Measurements from ENCODE around the gene FRMD1.

FRMD1 gene

DNA sequence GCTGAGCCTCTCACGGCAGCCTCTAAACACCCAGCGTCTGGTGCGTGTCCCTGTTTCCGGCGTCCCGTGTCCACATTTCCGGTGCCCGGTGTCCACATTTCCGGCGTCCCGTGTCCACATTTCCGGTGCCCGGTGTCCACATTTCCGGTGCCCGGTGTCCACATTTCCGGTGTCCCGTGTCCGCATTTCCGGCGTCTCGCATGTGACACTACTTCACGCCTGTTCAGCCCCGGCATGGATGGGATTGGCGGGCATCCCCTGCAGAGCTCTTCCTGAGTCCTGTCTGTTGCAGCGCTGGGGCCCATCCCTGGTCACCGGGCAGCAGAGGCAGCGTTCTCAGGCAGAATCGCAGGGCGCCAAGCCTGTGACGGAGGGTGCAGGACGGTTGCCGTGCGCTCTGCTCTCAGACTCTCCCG is 3.2 kb downstream of the FRMD1 start:
- DNase-seq = no peak

DNA sequence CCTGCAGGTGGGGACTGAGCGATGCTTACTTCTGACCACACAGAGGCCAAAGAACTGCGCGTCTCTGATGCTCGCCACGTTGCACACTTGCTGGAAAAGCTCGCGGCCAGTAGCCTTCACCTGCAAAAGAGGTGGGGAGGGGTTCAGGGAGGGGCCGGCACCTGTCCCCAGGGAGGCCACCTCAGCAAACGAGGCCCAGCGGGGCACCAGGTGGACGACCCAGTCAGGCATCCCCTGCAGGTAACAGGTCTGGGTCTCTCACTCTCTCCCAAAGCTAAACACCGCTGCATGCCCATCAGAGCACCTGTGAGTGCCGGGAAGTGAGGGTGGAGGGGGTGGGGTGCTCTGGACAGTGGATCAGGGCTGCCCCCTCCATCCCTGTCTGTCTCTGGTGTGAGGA is 3.8 kb downstream of the FRMD1 start:
- no peak for DNase-seq

DNA sequence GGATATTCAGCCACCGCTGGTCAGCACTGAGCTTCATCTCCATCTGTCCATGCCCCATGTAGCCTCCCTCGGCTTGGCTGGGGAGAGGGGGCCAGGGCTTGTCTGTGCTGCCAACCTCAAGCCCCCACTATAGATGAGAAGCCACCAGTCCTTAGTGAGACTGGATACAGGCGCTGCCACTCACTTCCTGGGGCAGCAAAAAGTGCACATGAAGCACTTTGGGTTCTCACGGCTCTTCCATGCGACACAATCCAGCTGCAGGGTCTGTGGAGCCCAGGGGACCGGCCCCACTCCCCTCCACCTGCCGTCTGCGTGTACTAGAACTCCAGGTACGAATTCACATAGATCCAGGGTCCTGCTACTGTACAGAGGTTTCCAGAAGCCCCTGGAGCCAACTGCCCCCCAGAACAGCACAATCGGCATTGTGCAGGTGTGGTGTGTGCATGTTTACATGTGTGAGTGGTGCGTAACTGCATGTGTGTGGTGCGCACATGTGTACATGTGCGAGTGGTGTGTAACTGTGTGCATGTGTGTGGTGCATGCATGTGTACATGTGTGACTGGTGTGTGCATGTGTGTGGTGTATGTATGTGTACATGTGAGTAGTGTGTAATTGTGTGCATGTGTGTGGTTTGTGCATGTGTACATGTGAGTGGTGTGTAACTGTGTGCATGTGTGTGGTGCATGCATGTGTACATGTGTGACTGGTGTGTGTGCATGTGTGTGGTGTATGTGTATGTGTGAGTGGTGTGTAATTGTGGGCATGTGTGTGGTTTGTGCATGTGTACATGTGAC is 4.9 kb downstream of the FRMD1 start:
- no peak for DNase-seq

DNA sequence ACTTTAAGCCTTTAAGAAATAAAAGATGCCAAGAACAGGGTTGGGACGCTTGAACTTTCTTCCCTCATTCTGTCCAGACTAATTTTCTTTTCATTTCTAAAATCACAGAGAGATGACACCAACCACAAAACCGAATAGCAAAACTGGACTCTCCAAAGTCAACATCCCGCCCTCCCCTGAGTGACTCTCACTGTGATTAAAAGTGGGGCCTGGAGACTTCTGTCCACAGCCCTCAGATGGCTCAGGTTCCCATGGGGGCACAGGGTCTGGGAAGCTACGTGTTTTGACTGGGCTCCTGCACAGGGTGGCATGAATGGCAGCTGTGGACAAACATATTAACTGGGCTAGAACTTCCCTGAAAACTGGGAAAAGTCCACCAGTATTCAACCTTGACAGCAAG is 6.3 kb downstream of the FRMD1 start:
- no peak for DNase-seq

DNA sequence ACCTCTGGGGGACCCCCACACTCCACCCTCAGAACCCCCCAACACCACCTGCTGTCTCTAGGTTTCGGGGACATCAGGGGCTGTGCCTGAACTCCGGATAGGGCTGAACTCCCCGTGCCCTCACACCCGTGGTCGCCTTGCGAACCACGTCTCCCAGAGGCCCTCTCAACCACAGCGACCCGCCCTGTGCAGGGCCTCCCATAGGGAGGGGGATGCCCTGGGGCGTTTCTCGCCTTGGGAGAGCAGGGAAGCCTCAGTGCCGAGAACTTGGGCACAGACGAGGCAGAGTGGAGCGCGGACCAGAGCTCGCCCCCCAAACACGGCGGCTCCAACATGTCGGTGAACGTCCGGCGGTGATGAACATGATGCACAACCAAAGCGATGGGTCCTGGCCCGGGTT is 6.8 kb downstream of the FRMD1 start:
- DNase-seq = no peak

DNA sequence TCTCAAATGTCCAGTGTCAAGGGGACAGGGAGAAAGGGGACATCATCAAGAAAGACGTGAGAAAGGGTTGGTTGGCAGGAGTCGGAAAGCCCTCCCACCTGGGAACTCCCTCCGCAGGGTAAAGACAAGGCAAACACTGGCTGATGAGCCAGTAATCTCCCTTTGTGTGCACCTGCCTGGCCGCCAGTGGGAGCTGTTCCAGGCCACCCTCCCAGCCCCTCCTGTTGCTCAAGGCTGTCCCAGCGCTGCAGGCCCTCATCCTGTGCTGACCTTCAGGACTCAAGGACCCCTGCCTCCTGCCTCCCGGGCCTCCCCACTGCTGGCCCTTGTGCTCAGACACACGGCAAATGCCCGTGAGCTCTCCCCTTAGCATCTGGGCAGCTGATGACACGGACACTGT is 7.4 kb downstream of the FRMD1 start:
- DNase-seq = no peak

DNA sequence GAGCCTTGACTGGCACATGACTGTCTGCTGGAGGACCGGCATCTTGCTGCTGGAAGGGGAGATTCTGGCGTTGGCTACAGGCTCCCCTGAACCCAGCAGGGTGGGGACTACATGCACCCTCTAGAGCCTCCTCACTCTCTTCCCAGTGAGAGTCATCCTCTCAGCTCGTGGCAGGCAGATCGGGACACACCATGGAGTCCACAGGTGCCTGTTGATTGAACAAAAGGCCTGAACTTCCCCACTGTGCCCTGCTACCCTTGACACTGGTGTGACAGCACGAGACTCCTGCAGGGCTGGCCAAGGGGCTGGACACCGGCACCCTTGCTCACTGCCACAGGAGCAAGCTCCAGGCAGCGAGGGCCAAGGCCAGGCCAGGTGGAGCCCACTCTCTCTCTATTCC is 8.2 kb downstream of the FRMD1 start:
- DNase-seq = no peak

DNA sequence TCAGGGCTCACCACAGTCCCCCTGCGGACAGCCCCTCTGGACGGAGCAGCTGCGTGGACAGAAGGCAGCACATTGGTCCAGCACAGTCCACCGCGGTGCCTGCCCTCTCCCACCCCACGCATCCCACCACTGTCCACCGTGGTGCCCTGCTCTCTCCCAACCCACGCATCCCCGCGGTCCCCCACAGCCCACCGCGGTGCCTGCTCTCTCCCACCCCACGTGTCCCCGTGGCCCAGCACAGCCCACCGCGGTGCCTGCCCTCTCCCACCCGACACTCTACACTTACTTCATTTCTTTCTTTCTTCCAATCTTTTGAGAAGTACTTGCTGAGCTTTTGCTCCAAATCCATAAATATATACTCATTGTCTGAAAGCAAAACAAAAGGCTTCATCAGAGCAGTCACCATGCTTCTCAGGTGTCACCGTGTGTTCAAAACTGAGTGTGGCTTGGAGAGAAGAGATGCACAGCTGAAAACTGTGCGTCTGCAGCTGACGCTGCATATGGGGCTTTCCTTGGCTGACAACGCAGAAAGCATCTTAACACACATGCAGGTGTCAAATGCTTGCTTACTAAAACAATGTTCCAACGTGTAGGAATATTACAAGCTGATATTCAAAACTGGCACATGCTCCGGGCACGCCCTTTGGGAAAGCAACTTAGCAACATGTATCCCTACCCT is 11.8 kb downstream of the FRMD1 start:
- DNase-seq = no peak

DNA sequence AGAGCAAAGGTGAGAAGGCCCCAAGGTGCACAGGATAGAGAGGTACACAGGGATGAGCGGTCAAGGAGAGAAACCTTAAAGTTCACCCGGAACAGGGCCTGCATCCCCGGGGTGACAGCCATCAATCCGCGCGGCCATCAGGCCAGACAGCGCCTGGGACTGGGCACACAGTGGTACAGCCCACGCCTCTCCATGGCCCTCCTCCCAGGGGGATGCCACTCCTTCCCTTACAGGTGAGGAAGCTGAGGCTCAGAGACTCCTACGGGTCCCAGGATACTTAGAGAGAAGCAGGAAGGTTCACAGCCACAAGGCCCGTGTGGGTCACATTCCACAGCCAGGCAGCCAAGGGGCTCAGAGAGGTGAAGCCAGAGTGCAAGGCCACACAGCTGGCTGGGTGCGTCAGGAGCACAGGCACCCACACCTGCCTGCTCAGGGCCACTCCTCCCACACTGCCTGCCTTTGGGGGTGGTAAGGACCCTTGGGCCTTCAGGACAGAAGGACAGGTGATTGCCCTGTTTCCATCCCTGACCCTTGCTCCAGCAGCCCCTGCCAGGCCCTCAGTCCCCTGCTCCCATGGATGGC is 14.7 kb downstream of the FRMD1 start:
- no peak for DNase-seq

DNA sequence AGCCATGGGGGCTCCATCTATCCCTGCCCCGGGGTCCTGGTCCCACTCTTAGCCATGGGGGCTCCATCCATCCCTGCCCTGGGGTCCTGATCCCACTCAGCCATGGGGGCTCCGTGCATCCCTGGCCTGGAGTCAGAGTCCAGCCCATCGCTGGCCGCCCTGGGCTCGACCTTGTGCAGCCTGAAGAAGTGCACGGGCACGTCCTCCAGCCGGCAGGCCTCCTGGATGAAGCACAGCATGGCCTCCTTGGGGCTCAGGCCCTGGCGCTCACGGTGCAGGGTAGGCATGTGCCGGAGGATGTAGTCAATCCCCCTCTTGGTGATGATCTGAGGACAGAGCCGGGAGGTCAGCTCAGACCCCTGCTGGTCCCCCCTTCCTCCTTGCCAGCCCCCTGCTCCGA is 15.6 kb downstream of the FRMD1 start:
- no peak for DNase-seq

DNA sequence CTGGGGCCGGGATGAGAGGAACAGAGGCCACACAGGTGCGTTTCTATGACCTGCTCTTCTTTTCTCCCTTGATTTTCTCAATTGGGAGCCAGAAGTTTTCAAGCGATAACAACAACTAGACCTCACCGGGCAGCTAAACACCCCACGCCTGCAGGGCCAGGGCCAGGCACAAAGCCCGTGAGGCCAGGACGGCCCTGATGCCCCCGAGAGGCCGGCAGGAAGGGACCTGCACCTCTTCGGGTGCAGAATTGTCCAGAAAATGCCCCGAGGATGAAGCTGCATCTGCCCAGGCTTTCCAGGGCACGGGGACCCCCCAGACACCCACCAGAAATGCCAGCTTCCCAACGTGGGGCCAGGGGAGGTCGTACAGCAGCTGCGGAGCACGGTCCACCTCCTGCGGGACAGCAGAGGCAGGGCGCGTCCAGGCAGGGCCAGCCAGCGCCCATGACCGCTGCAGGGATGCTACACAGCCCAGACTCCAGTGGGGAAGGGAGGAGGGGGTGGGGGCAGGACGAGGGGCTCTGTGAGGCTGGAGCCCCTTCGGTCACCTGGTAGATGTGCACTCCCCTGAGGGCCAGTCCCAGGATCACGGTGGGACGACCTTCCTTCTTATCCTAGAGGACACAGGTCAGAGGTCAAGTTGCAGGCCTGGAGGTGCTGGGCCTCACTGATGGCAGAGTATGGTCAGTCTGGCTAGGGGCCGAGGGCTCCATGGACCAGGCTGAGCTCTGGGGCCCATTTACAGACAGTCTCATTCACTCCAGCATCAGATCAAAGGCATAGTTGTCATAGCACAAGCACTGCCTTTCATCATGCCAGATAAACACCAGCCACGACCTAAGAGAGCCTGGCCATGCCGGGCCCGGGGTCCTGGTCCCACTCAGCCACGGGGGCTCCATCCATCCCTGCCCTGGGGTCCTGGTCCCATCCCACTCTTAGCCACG is 16.4 kb downstream of the FRMD1 start:
- DNase-seq = no peak

DNA sequence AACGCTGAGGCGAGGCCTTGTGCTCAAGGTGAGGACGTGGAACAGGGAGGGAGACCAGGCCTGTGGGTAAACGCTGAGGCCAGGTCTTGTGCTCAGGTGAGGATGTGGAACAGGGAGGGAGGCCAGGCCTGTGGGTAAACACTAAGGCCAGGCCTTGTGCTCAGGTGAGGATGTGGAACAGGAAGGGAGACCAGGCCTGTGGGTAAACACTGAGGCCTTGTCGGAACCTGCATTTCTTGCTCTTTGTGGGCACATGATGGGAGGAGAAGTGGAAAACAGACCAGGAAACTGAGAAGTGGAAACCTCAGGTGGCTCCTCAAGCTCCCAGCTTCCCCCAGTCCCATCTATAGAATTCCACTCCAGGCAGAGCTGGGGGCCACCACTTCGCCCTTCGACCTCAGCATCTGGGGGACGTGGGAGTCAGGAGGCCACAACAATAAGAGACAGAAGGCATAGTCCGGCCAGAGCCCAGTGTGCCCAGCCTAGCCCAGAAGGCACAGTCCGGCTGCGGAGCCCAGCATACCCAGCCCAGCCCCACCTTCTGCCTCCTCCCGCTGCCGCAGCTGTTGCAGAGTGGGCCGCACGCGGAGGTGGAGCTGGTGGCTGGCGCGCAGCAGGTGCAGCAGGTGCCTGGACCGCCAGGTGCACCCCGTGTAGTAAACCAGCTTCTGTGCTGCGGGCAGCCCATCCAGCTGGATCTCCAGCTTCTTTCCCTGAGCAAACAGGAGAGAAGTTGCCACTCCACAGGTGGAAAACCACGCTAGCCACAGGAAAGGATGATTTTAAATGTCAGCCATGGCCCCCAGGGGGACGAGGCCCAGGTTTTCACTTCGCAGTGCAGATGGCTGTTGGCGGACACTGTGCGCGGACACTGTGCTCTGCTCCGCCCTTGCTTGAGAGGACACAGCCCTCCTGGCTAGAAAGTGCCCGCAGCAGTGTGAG is 17.5 kb downstream of the FRMD1 start:
- DNase-seq = no peak

DNA sequence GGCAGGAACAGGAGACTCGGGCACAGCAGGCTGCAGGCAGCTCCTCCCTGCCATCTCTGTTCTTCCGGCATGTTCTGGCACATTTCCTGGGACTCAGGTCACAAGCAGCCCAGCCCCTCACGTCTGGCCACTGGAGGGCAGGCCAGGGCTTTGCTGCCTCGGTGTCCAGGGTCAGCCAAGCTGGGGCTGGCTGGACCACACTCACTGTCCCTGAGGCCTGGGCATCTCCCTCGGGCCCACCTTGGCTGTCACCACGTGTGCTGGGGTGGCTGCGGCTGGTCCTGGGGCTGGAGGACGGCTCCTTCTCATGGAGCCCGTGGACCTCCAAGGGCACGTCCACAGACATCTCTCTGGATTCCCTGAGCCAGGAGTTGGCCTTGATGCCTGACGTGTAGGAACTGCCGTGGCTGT is 18.5 kb downstream of the FRMD1 start:
- DNase-seq = no peak

DNA sequence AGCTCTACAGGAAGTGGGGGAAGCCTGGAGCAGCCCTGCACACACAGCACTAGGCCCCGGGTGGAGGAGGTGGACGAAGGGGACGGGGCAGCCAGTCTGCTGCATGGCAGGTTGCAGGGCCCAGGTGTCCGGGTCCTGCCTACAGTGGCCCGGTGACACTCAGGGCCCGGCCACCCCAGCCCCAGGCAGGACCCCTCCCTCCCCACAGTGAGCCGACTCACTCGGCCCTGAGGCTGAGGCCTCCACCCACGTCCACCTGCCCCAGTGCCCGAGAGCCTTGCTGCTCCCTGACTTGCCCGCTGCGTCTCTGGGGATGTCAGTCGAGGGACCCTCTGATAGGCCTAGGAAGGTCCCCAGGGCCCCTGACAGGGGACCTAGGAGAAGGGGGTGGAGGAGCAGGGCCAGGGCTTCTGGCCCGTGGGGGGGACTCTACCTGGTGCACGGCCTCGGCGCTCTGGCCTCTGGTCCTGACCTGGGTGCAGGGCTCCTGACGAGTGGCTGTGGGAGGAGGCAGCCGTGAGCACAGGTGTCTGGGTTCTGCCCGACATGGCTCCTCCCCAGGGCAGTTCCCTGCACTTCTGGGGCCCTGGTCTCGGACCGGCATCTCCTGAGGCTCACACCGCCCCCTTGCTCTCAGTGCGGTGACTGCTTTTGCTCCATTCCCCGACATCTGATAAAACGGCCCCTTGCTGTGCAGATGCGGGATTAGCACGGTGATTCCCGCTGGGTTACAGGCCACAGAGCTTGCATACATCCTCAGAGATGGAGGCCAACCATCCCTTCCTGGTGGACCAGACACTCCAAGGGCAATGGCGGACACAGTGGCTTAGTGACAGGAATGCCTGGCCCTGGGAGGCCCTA is 20.1 kb downstream of the FRMD1 start:
- DNase-seq = no peak

DNA sequence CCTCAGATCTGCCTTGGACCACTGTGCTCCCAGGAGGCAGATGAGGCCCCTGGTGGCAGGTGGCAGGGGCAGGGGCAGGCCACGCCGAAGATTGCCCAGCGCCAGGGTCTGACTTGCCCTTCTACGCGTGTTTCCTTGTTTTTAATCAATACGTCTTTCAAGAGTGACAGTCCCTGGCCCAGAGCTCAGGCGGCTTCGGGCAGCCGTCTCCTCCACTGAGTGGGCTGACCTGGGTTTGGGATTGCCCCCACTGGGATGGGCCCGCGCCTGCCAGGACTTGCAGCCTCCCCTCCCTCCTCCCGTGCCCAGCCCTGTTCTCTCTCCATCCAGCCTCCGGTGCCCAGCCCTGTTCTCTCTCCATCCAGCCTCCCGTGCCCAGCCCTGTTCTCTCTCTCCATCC is 21.2 kb downstream of the FRMD1 start:
- no peak for DNase-seq

DNA sequence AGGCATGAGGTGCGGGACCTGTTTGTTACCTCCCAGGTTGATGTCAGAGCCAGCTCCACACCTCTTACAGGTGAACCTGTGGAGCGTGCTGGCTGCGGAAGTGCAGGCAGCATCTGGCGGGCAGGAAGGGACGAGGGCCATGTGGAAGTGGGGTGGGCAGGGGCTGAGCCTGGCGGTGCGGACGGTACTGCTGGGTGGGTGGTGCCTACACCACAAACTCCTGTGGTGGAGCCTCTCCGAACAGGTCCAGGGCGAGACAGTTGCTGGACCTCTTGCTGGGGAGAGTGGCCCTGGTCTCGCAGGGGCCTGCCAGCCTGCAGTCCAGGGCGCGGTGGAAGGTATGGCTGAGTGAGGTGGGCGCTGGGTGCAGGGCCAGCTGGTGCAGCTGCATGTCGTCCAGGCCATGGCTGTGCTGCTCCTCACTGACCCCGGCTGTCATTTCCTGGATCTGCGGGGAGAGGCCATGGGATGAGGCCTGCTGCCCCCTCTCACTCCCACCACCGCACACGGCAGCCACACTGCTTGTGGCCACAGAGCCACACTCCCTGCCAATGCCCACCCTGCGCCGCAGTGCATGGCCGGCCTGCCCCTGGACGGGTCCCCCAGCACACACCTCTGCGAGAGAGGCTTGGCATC is 22.0 kb downstream of the FRMD1 start:
- DNase-seq = no peak

DNA sequence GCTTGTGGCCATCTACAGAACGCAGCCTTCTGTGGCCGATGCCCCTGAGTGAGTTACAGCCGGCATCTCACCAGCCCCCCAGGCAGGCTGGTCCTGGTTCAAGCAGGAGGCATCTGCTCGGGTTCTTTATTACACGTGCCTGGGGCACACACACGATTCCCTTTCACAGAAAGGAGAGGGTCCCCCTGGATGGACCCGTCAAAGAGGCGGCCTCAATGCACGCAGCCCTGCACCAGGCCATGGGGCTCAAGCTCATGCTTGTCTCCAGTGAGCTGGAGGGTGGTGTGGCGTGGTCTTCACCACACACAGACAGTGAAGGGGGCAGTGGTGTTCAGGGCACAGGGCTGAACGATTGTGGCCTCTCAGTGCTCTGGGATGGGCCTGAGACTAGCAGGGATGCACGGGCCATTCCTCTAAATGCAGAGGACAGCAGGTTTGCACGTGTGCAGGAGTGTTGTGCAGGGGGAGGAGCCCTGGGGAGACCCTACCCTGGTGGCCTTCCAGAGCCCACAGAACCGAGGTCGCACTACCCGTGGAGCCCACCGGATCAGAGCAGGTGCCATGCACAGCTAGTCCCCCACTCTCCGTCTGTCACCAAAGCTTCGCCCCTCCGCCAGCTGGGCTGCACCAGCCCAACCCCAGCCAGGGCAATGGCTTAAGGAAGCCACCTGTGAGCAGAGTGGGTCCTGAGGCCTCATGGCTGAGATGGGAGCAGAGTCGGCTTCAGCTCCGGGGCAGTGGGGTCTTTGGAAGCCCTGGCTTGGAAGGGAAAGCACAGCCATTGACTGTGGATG is 23.1 kb downstream of the FRMD1 start:
- no peak for DNase-seq

DNA sequence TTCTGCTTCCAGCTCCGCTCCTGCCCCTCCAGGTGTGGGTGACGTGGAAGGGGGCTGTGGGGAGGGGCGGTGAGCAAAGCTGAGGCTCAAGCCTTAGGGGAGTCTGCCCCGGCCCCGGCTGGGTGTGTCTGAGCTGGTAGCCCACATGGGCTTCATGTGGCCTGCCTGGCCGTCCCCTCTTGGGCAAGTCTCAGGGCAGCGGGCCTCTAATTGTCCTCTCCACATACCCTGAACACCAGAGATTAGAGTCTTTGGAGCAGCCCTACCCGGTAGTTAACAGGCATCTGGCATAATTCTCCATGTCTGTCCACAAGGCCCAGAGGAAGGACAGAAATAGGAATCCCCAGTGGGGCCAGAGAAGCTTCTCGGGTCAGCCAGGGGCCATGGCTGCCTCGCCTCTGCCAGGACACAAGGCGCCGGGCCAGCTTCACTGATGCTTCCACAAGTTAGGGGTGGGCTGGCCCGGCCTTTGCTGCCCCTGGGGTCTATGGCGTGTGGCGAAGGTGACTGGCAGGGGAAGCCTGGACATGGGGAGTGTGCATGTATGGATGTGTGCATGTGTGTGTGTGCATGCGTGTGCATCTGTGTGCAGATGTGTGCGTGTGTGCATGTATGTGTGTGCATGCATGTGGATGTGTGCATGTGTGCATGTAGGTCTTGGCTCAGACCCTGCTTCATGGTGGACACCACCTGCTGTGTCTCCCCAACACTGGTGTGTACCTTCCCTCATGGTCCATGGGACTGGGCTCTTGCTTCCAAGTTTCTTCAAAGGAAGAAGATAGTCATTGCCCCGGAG is 24.0 kb downstream of the FRMD1 start:
- no peak for DNase-seq

DNA sequence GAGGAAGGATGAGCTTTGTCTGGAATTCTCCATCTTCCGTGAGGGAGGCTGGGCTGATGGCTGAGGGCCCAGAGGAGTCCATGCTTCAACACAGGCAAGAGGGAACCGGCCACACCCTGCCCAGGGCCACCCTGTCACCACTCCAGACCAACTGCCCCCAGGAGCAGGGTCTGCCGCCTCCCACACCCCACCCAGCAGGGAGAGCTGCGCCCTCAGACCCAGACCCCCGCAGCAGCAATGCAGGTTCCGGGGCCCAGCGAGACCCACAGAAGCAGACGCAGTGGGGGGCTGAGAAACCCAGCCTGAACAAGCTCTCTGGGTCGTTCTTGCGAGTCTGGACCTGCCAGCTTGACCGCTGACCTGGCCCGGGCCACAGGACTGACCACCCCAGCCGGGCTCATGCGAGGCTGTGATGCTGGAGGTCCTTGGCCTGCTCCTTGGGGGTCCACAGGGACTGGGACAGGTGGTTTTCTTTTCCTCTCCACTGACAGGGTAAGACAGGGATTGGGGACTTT is 25.0 kb downstream of the FRMD1 start:
- no peak for DNase-seq
